T-helper 17 cell (primary cell): ENCODE measurements around the gene TTC7B. TPM values are rescaled to one million over a fixed set of nuclear protein-coding genes. Genes with fewer than 3 reads are reported as not detected.

Experiments
- ATAC-seq: fragments of 150-1000 bp; cut with Tn5 transposase; 2 replicates; pipeline ENCODE4 v1.10.0; 2021; ENCODE audit warnings: mild to moderate bottlenecking, moderate library complexity
- DNase-seq, 3 donors: peaks; one replicate each; pipeline versions ENCODE4 v3.0.0 to v3.0.0-alpha.2; 2020 to 2021
- H3K9me3 ChIP-seq: one replicate; pipeline ENCODE4 v1.7.0; 2013; ENCODE audit warnings: low read length, mild to moderate bottlenecking; ENCODE audit not compliant: control insufficient read depth, poor library complexity, severe bottlenecking
- H3K27ac Mint-ChIP-seq: one replicate; pipeline ENCODE4 v1.8.0; 2022; ENCODE audit warnings: mild to moderate bottlenecking, moderate library complexity, mixed read lengths
- H3K27me3 Mint-ChIP-seq: one replicate; pipeline ENCODE4 v1.8.0; 2022; ENCODE audit warnings: mixed read lengths
- H3K36me3 Mint-ChIP-seq: one replicate; pipeline ENCODE4 v1.8.0; 2022; ENCODE audit warnings: low read depth, mixed read lengths
- H3K4me1 Mint-ChIP-seq: one replicate; pipeline ENCODE4 v1.8.0; 2022; ENCODE audit warnings: mild to moderate bottlenecking, mixed read lengths
- H3K4me3 Mint-ChIP-seq: one replicate; pipeline ENCODE4 v1.8.0; 2022; ENCODE audit warnings: mild to moderate bottlenecking, moderate library complexity, mixed read lengths
- total RNA-seq, 4 donors: library from RNA in 2 of 4; stranded (reverse) in 2 of 4; gene quantifications; one replicate each; pipeline ENCODE4 v1.2.3 and lab custom pipeline; 2022 to 2026

The TTC7B gene
- total RNA-seq, 2 donors from 2014 or later: 2.5 to 28.3 TPM

GRCh38 chr14:90539996-90540395 lies 276.2 kb downstream of the TTC7B start:
- H3K27me3 Mint-ChIP-seq: peaks cover 24% of the 10 kb centered on the region
- DNase-seq: no peak
- H3K4me3 Mint-ChIP-seq: no peak overlapping the region
- H3K27ac Mint-ChIP-seq: no peak overlapping the region
- peaks cover 10% of the 10 kb centered on the region for H3K4me1 Mint-ChIP-seq
- no peak for ATAC-seq
- no peaks in the 10 kb centered on the region for H3K9me3 ChIP-seq
- peaks cover 3% of the 10 kb centered on the region for H3K36me3 Mint-ChIP-seq

GRCh38 chr14:90539496-90539775 lies 276.8 kb downstream of the TTC7B start:
- H3K9me3 ChIP-seq: no peaks in the 10 kb centered on the region
- H3K27ac Mint-ChIP-seq: no peak overlapping the region
- ATAC-seq (no peak), DNase-seq (no peak)
- peaks cover 11% of the 10 kb centered on the region for H3K4me1 Mint-ChIP-seq
- peaks cover 3% of the 10 kb centered on the region for H3K36me3 Mint-ChIP-seq
- H3K27me3 Mint-ChIP-seq: peaks cover 24% of the 10 kb centered on the region
- no peak overlapping the region for H3K4me3 Mint-ChIP-seq

GRCh38 chr14:90538716-90539495 lies 277.3 kb downstream of the TTC7B start:
- H3K4me1 Mint-ChIP-seq: peaks cover 17% of the 10 kb centered on the region
- H3K27me3 Mint-ChIP-seq: peaks cover 24% of the 10 kb centered on the region
- H3K36me3 Mint-ChIP-seq: peaks cover 3% of the 10 kb centered on the region
- H3K27ac Mint-ChIP-seq: no peak overlapping the region
- H3K9me3 ChIP-seq: no peaks in the 10 kb centered on the region
- DNase-seq: no peak
- H3K4me3 Mint-ChIP-seq: no peak overlapping the region
- no peak for ATAC-seq

- Mint-ChIP-seq H3K27ac (no peak overlapping the region), H3K36me3 (peaks cover 3% of the 10 kb centered on the region), H3K27me3 (peaks cover 24% of the 10 kb centered on the region), H3K4me1 (peaks cover 18% of the 10 kb centered on the region), H3K4me3 (no peak overlapping the region)
- no peak for ATAC-seq
- H3K9me3 ChIP-seq: no peaks in the 10 kb centered on the region
- DNase-seq: no peak
Observed at GRCh38 chr14:90538095-90538494, 278.1 kb downstream of the TTC7B start.

GRCh38 chr14:90536511-90537191 lies 279.6 kb downstream of the TTC7B start:
- Mint-ChIP-seq H3K4me1 (peaks cover 18% of the 10 kb centered on the region), H3K36me3 (peaks cover 3% of the 10 kb centered on the region), H3K27ac (no peak overlapping the region), H3K4me3 (no peak overlapping the region), H3K27me3 (peaks cover 28% of the 10 kb centered on the region)
- no peak for DNase-seq
- H3K9me3 ChIP-seq: no peaks in the 10 kb centered on the region
- no peak for ATAC-seq

- ATAC-seq: no peak
- H3K36me3 Mint-ChIP-seq: peaks cover 3% of the 10 kb centered on the region
- H3K4me3 Mint-ChIP-seq: no peak overlapping the region
- H3K27ac Mint-ChIP-seq: no peak overlapping the region
- no peak for DNase-seq
- peaks cover 18% of the 10 kb centered on the region for H3K4me1 Mint-ChIP-seq
- peaks cover 28% of the 10 kb centered on the region for H3K27me3 Mint-ChIP-seq
- no peaks in the 10 kb centered on the region for H3K9me3 ChIP-seq
Observed at GRCh38 chr14:90536092-90536491, 280.1 kb downstream of the TTC7B start.

GRCh38 chr14:90535556-90536090 lies 280.6 kb downstream of the TTC7B start:
- DNase-seq (no peak), ATAC-seq (no peak)
- peaks cover 3% of the 10 kb centered on the region for H3K36me3 Mint-ChIP-seq
- H3K4me1 Mint-ChIP-seq: peaks cover 18% of the 10 kb centered on the region
- H3K27me3 Mint-ChIP-seq: peaks cover 28% of the 10 kb centered on the region
- H3K9me3 ChIP-seq: no peaks in the 10 kb centered on the region
- no peak overlapping the region for H3K27ac Mint-ChIP-seq
- no peak overlapping the region for H3K4me3 Mint-ChIP-seq

GRCh38 chr14:90534838-90535555 lies 281.2 kb downstream of the TTC7B start:
- no peaks in the 10 kb centered on the region for H3K9me3 ChIP-seq
- H3K27ac Mint-ChIP-seq: no peak overlapping the region
- peaks cover 5% of the 10 kb centered on the region for H3K36me3 Mint-ChIP-seq
- DNase-seq (no peak), ATAC-seq (no peak)
- H3K4me3 Mint-ChIP-seq: no peak overlapping the region
- peaks cover 28% of the 10 kb centered on the region for H3K27me3 Mint-ChIP-seq
- H3K4me1 Mint-ChIP-seq: peaks cover 18% of the 10 kb centered on the region

GRCh38 chr14:90534091-90534837 lies 282.0 kb downstream of the TTC7B start:
- Mint-ChIP-seq H3K27me3 (peaks cover 28% of the 10 kb centered on the region), H3K27ac (no peak overlapping the region), H3K4me1 (peaks cover 18% of the 10 kb centered on the region), H3K36me3 (peaks cover 5% of the 10 kb centered on the region), H3K4me3 (no peak overlapping the region)
- ATAC-seq: no peak
- no peaks in the 10 kb centered on the region for H3K9me3 ChIP-seq
- DNase-seq: no peak

GRCh38 chr14:90533591-90534021 lies 282.6 kb downstream of the TTC7B start:
- Mint-ChIP-seq H3K4me1 (peaks cover 18% of the 10 kb centered on the region), H3K4me3 (no peak overlapping the region)
- no peak for ATAC-seq

GRCh38 chr14:90532826-90533525 lies 283.3 kb downstream of the TTC7B start:
- peaks cover 2% of the 10 kb centered on the region for H3K36me3 Mint-ChIP-seq
- H3K4me1 Mint-ChIP-seq: peaks cover 14% of the 10 kb centered on the region

More at GRCh38 chr14:90533591-90534021, 282.6 kb downstream of the TTC7B start:
- no peak for DNase-seq
- Mint-ChIP-seq H3K27me3 (peaks cover 28% of the 10 kb centered on the region), H3K36me3 (peaks cover 5% of the 10 kb centered on the region), H3K27ac (no peak overlapping the region)
- H3K9me3 ChIP-seq: no peaks in the 10 kb centered on the region

GRCh38 chr14:90531497-90531896 lies 284.7 kb downstream of the TTC7B start:
- Mint-ChIP-seq H3K27me3 (peaks cover 17% of the 10 kb centered on the region), H3K27ac (no peak overlapping the region), H3K36me3 (peaks cover 2% of the 10 kb centered on the region), H3K4me1 (peaks cover 13% of the 10 kb centered on the region), H3K4me3 (no peak overlapping the region)
- no peaks in the 10 kb centered on the region for H3K9me3 ChIP-seq
- DNase-seq: no peak
- no peak for ATAC-seq

More at GRCh38 chr14:90532826-90533525, 283.3 kb downstream of the TTC7B start:
- no peaks in the 10 kb centered on the region for H3K9me3 ChIP-seq
- no peak for DNase-seq
- no peak overlapping the region for H3K4me3 Mint-ChIP-seq
- ATAC-seq: no peak
- H3K27me3 Mint-ChIP-seq: peaks cover 26% of the 10 kb centered on the region
- H3K27ac Mint-ChIP-seq: no peak overlapping the region
